WTC11 (cell line): ENCODE measurements around the gene FSHR.

Experiments used
- ATF3 ChIP-seq: sonication (generic); formaldehyde crosslinking; conservative IDR thresholded peaks from 2 replicates; pipeline ENCODE4 v1.8.1; 2022; ENCODE audit warnings: mild to moderate bottlenecking, missing genetic modification reagents
- CTCF ChIP-seq: fragments of 200-600 bp; IDR thresholded peaks from 2 replicates; pipeline ENCODE4 v1.8.0; 2022; ENCODE audit warnings: antibody characterized with exemption
- IRF2 ChIP-seq: sonication (generic); formaldehyde crosslinking; IDR thresholded peaks from 2 replicates; pipeline ENCODE4 v1.8.0; 2022; ENCODE audit warnings: low read depth, missing genetic modification reagents, borderline replicate concordance
- MAX ChIP-seq: sonication (generic); formaldehyde crosslinking; IDR thresholded peaks from 2 replicates; pipeline ENCODE4 v1.8.0; 2022; ENCODE audit warnings: mild to moderate bottlenecking, missing genetic modification reagents
- MXD4 ChIP-seq: fragments of 250-450 bp; sonication (Bioruptor Pico); IDR thresholded peaks from 2 replicates; pipeline ENCODE4 v1.8.0; 2021; ENCODE audit warnings: mild to moderate bottlenecking, moderate library complexity, borderline replicate concordance
- SMAD3 ChIP-seq: sonication (generic); formaldehyde crosslinking; IDR thresholded peaks from 2 replicates; pipeline ENCODE4 v1.8.0; 2022; ENCODE audit warnings: missing genetic modification reagents, mild to moderate bottlenecking, borderline replicate concordance
- TP53 ChIP-seq: sonication (generic); formaldehyde crosslinking; IDR thresholded peaks from 2 replicates; pipeline ENCODE4 v1.8.1; 2023; ENCODE audit warnings: mild to moderate bottlenecking, missing genetic modification reagents
- ZNF512 ChIP-seq: sonication (generic); formaldehyde crosslinking; IDR thresholded peaks from 2 replicates; pipeline ENCODE4 v1.8.1; 2022; ENCODE audit warnings: missing genetic modification reagents, borderline replicate concordance
- TF ChIP-seq, protein P1 (sequence below): sonication (generic); formaldehyde crosslinking; IDR thresholded peaks from 2 replicates; pipeline ENCODE4 v1.8.0; 2022; ENCODE audit warnings: missing genetic modification reagents

GRCh38 chr2:49175831-49176230 lies 21.5 kb upstream of the FSHR start:
- no peak for TF ChIP-seq MXD4 (CRISPR knock-in tag)
- no peak for TF ChIP-seq MAX (CRISPR knock-in tag)
- no peak for TF ChIP-seq TP53
- TF ChIP-seq ATF3 (CRISPR knock-in tag), result no peak
- no peak for TF ChIP-seq CTCF
- no peak for TF ChIP-seq SMAD3
- TF ChIP-seq, protein P1, sequence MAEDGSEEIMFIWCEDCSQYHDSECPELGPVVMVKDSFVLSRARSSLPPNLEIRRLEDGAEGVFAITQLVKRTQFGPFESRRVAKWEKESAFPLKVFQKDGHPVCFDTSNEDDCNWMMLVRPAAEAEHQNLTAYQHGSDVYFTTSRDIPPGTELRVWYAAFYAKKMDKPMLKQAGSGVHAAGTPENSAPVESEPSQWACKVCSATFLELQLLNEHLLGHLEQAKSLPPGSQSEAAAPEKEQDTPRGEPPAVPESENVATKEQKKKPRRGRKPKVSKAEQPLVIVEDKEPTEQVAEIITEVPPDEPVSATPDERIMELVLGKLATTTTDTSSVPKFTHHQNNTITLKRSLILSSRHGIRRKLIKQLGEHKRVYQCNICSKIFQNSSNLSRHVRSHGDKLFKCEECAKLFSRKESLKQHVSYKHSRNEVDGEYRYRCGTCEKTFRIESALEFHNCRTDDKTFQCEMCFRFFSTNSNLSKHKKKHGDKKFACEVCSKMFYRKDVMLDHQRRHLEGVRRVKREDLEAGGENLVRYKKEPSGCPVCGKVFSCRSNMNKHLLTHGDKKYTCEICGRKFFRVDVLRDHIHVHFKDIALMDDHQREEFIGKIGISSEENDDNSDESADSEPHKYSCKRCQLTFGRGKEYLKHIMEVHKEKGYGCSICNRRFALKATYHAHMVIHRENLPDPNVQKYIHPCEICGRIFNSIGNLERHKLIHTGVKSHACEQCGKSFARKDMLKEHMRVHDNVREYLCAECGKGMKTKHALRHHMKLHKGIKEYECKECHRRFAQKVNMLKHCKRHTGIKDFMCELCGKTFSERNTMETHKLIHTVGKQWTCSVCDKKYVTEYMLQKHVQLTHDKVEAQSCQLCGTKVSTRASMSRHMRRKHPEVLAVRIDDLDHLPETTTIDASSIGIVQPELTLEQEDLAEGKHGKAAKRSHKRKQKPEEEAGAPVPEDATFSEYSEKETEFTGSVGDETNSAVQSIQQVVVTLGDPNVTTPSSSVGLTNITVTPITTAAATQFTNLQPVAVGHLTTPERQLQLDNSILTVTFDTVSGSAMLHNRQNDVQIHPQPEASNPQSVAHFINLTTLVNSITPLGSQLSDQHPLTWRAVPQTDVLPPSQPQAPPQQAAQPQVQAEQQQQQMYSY (CRISPR knock-in tag), result no peak
- no peak for TF ChIP-seq IRF2
- no peak for TF ChIP-seq ZNF512 (CRISPR knock-in tag)
